Raji (cell line): ENCODE measurements around the gene KCNQ5.

ENCODE experiments used
- POLR2A ChIP-seq: IDR thresholded peaks from 2 replicates; pipeline ENCODE4 v1.6.1; 2011; ENCODE audit warnings: low read depth, low read length, control low read depth; ENCODE audit not compliant: insufficient read depth

KCNQ5 gene

DNA sequence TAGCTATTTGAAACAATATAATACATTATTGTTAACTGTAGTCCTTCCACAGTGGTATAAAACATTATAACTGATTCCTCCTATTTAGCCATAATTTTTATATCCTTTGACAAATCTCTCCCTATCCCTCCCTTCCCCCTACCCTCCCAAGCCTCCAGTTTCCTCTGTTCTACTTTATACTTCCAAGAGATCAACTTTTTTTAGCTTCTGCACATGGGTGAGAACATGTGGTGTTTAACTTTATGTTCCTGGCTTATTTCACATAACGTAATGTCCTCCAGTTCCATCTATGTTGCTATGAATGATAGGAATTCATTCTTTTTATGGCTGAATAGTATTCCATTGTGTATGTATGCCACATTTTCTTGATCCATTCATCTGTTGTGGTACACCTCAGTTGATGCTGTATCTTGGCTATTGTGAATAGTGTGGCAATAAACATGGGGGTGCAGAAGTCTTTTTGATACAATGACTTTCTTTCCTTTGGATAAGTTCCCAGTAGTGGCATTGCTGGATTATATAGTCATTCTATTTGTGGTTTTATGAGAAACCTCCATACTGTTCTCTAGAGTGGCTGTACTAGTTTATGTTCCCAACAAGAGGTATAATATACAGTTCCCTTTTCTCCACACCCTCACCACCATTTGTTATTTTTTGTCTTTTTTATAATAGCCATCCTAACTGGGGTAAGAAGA is 205.0 kb downstream of the KCNQ5 start:
- no peak for TF ChIP-seq POLR2A

DNA sequence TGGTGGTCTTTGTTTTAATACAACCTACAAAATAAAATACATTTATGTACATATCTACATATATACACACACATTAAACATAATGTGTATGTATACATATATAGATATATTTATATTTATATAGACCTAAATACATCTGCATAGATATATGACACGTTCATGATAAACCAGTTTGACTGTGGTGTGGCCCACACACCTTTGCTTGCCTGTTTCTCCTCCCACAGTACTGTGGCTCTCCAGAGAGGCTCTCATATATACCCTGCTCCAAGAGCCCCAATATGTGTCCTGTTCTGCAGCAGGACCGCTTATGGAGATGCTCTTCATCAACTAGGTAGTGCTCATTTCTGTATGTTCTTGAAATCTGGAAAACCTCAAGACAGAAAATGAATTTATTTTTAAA is 207.0 kb downstream of the KCNQ5 start:
- TF ChIP-seq POLR2A, result no peak

DNA sequence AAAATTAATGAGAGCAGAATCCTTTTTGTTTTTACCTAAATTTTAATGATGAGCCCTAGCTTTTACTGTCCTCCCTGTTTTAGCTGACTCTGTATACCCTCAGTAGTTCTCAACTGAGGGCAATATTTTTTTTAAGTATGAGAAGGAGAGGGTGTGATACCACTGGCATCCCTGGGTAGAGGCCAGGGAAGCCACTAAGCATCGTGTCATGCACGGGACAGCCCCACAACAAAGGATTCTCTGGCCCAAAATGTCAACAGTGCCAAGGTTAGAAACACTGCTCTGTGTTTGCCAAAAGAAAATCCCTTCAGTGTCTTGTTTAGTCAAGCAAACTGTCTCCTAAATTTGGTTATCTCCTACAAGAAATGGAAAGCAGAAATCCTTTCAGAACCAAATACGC is 210.4 kb downstream of the KCNQ5 start:
- TF ChIP-seq POLR2A, result no peak

DNA sequence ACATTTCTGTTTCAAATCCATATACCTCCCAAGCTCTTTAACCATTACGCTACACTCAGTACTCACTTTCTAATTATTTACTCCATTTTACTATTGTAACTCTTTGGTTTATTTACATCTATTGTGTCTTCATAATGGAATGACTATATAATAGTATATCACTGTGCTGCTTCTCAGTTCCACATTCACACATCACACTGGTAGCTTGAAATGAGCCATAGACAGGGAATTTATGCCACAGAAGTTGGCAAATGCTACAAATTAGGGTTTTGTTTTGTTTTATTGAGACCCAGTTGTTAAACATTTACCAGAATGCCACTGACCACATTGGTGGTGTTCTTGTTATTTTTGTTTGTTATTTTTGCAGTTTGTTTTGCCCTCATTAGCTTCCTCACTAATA is 213.9 kb downstream of the KCNQ5 start:
- no peak for TF ChIP-seq POLR2A

DNA sequence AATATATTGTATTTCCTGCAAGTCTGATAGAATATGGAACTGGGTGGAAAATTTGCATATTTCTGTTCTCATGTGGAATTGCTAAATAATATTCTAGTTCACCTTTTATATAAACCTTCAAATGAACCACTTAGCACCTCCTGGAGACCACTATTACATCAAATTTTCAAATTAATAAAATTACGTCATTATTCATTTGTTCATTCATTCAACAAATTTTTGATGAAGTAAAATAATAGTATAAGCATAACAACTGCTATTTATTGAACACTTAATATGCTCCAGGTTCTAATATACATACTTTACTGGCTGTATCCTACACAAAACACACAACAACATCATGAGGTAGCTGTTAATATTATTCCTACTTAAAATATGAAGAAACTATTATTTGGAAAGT is 215.1 kb downstream of the KCNQ5 start:
- no peak for TF ChIP-seq POLR2A

DNA sequence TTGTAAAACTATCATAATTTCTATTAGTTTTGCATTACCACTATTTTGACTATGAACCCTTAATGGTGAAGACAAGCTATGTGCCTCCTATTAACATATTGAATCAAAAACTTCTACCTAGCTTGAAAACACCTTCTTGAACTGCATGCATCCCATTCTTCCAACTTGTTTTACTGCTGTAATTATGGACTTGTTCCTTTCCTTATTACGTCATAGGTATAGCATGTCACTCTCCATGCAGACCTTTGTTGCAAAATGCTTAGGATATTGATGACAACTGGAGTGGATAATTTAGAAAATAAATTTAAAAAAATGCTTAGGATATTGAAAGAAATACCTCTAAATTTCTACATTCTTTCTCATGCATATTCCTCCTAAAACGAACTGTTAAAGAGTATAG is 219.3 kb downstream of the KCNQ5 start:
- no peak for TF ChIP-seq POLR2A

DNA sequence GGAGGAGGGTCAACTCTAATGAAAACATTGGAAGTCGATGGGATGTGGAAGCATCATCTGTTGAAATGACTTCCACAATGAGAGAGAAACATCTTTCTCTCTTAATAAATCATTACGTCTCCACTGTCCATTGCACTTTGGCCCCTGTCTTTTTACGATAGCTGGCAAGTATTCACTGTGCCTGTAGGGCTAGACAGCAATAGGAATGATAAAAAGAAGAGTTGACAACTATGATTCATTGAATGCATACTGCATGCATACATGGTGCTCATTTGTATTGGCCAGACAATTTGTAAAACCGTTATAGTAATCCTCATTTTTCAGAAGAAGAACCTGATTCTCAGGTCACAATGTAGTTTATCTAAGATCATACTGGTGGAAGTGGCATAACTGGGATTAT is 220.3 kb downstream of the KCNQ5 start:
- no peak for TF ChIP-seq POLR2A

DNA sequence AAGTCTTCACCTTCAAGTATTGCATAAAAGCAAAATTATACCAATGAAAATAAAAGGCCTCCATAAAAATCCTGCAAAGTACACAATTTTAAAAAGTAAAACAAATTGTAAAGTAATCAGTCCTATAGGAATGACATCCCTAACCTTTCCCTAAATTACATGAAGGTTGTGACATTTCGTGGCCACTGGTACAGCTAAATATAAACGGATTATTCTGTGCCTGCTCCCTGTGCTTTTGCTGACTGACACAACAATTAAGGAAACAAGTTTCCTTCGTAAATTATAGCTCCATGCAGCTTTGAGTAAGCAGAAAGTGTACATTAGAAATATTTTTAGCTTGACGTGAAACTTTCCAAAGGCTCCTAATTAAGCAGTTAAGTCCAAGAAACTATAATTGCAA is 222.8 kb downstream of the KCNQ5 start:
- no peak for TF ChIP-seq POLR2A

DNA sequence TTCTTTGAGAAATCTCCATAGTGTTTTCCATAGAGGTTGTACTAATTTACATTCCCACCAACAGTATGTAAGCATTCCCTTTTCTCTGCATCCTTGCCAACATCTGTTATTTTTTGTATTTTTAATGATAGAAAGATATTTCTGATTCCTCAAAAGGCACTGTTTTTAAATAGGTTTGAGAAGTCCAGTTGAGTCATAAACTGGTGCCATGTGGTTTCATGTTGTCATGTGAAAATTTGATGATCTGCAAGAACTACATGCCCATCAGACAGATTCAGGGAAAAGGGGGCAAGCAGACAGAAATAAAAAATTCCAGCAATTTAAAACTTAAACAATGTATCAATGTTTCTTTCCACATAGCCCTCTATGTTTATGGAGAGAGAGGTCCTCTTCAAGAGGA is 227.5 kb downstream of the KCNQ5 start:
- no peak for TF ChIP-seq POLR2A

DNA sequence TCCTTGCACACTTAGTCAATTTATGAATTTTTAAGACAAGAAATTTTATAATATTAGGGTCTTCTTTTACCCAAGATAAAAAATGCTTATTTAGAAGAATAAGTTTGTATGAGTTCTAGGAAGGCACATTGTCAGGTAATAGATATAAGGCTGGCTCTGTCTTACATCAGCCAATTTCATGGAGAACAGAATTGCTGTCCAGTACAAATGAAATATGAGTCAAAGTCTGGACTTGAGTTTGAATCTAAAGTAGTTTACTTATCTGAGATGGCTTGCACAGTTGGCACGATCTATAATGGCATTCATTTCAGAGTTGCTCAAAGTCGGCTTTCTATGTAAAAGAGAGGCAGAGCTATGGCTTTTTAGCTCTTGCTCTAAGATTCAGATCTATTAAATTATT is 228.2 kb downstream of the KCNQ5 start:
- no peak for TF ChIP-seq POLR2A

DNA sequence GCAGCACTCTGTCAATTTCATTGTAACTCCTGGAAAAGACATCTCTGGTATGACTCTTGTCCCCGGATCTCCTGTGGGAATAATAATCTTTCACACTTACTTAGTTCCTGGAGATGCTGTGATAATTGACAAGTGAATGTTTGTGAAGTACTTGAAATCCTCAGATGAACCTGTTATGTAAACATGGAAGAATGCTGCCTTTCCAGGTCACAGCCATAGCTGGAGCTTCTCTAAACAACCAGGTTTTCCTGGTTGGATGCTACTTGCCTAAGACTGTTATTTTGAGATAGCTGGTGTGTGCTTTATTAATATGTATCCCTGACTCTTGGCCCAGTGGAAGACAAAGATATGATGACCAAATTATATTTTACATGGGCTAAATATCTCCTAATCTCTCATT is 228.6 kb downstream of the KCNQ5 start:
- no peak for TF ChIP-seq POLR2A

DNA sequence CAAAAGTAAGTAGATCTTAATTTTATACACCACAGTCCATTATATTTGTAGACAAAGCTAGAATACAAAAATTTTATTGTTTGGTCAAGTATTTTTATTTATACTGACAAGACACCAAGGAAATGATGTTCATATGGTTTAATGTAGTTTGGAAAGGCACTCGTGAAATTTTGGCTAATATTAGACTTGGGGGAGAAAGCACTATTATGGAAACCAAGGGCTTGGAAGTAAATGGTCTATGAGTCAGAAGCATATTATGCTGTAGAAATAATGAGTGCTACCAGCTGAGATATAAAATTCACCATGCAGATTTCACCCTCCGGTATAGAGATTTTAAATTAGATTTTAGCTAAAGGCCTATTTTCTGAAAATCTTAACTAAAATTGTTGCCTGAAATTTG is 233.6 kb downstream of the KCNQ5 start:
- no peak for TF ChIP-seq POLR2A

DNA sequence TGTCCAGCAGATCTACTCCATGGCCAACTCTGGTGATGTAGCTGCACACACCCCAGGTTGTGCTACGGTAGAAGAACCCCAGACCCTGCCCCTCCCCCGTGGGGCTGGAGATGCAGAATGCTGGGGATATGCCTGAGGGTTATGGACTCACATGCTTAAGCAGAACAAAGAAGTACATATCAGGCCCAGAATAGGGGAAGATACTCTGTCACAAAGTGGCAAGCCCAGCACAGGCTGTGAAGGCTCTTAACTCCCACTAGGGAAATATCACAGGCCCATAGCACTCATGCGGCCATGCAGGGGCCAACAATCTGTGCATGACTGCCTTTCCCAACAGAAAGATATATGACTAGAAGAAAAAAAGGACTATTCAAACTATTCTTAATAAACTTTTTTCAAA is 234.9 kb downstream of the KCNQ5 start:
- TF ChIP-seq POLR2A, result no peak

DNA sequence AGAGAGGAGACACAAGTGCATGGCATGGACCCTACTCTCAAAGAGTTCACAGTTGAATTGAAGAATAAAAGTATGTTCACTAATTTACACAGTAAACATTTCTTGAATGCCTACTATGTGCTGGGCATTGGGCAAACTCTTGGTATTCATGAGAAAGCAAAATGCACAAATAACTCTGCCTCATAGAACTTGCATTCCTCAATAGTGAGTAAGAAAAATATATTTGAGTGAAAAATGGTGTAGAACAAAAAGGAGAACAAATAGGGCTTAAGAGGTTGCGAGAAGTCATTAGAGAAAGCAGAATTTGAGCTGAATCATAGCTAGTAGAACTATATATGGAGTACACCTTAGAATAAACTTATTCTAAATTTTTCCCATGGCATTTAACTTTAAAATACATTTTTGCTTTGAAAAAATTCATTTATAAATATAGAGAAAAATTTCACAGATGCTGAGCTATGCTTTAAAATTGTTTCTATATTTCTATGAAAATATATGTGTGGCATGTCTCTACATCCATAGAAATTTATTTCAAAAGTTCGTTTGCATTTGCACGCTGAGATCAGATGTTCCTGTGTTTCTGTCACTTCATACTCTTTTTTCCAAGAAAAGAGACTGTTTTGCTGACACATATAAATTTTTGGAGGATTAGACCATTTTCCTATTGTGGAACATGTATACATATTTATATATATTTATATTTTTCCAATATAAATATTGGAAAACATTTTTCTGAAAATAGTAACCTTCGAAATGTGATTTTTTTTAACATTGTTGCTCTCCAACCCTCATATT is 236.1 kb downstream of the KCNQ5 start:
- no peak for TF ChIP-seq POLR2A

DNA sequence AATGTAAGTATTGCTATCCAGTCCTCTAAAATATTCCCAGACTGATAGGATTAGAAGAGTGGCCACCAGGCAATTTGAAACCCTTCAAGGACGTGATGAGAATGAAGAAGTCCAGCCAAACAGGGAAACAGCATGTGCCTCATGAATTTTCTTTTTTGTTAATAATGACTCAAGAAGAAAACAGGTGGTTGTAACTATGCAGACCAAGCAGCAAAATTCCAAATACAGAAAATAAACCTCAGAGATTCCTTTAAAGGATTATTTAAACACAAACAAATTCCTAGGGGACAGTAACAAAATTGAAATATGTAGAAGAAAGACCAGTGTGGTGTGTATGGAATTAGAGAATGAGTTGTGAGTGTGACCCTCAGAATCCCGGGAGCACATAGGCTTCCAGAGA is 239.2 kb downstream of the KCNQ5 start:
- no peak for TF ChIP-seq POLR2A

DNA sequence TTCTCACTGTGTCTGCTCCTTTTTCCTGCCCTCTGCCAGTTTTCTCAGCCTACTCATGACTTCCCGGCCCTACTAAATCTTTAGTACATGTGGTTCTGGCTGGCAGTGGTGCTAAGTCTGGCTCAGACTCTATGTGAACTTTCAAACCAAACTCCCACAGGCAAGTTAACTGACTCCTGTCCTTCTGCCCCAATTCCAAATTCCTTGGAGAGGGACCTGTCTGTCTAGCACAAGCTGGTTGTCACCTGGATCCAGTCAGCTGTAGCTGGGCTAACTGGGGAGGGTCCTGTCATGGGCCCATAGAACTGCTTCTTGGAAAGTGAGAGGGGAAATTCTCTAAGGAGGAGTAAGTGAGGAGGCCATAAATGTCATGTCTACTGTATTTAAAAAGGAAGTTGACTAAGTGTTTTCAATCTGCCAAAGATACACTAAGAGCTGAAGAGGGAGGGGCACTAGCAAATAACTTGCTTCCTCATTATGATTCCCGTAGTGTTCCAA is 240.1 kb downstream of the KCNQ5 start:
- no peak for TF ChIP-seq POLR2A
